Upper lobe of left lung (tissue), 6 donors: ENCODE measurements around the gene CRYGS. TPM values are rescaled to one million over a fixed set of nuclear protein-coding genes. Genes with fewer than 3 reads are reported as not detected.

Experiments used
- ATAC-seq, 2 donors: fragments of 200-7000 bp; cut with Tn5 transposase; one replicate each; pipeline ENCODE4 v1.9.1; 2022; ENCODE audit warnings: mild to moderate bottlenecking in 2 of 2, moderate library complexity in 2 of 2; ENCODE audit not compliant: low FRiP score in 2 of 2
- DNase-seq, 2 donors: peaks; one replicate each; pipeline ENCODE4 v3.0.0-alpha.2; 2019 to 2020
- H3K27ac ChIP-seq, 4 donors: fragments of 200-600 bp; sonication (generic); one replicate each; pipeline ENCODE4 v1.5.1; 2016 to 2019
- H3K27me3 ChIP-seq, 4 donors: fragments of 200-600 bp; sonication (generic); one replicate each; pipeline ENCODE4 v1.5.1; 2017 to 2019
- H3K36me3 ChIP-seq, 4 donors: fragments of 200-600 bp; sonication (generic); one replicate each; pipeline ENCODE4 v1.5.1; 2016 to 2019
- H3K4me1 ChIP-seq, 4 donors: fragments of 200-600 bp; sonication (generic); one replicate each; pipeline ENCODE4 v1.5.1; 2018 to 2019
- H3K4me3 ChIP-seq, 4 donors: fragments of 200-600 bp; sonication (generic); one replicate each; pipeline ENCODE4 v1.5.1; 2017 to 2019; ENCODE audit warnings: mild to moderate bottlenecking in 2 of 4, moderate library complexity in 1 of 4
- H3K9me3 ChIP-seq, 4 donors: fragments of 200-600 bp; sonication (generic); one replicate each; pipeline ENCODE4 v1.5.1; 2018 to 2019
- EP300 ChIP-seq, 4 donors: sonication (generic); formaldehyde crosslinking; IDR thresholded peaks; one replicate each; pipeline ENCODE4 v1.5.1; 2017; ENCODE audit warnings: antibody characterized with exemption in 4 of 4, control low read depth in 2 of 4
- POLR2A ChIP-seq, 4 donors: fragments of 450-650 bp; IDR thresholded peaks; one replicate each; pipeline ENCODE4 v1.5.1; 2016 to 2017; ENCODE audit warnings: antibody characterized with exemption in 4 of 4, mild to moderate bottlenecking in 2 of 4
- POLR2AphosphoS5 ChIP-seq, 2 donors: sonication (generic); formaldehyde crosslinking; IDR thresholded peaks; one replicate each; pipeline ENCODE4 v1.5.1; 2017; ENCODE audit warnings: antibody characterized with exemption in 2 of 2
- WGBS, 2 donors: methylation state at CpG; one replicate each; pipeline ENCODE4 v1.1.5; 2017 to 2018; 5-methylcytosine and 5-hydroxymethylcytosine counted together
- total RNA-seq, 6 donors: library from RNA; depleted of rRNA in 4 of 6; stranded (reverse); fragments of >200 nt in 4 of 6; gene quantifications; one replicate each; pipeline versions ENCODE4 v1.1.0 to v1.2.1, GENCODE V29; 2016 to 2021
- TF ChIP-seq, protein P1 (sequence below), 6 experiments: fragments of 450-650 bp in 4 of 6; fragments of 200-600 bp in 2 of 6; sonication (generic) in 2 of 6; IDR thresholded peaks; one replicate each; pipeline ENCODE4 v1.5.1; 2016 to 2019; ENCODE audit warnings: antibody characterized with exemption in 6 of 6
- donor health status: DM: no; HTN: no; CAD: no; lungs with moderate emphysema.
- donor health status: DM: no; HTN: yes; CAD: no; lungs with severe emphysema.

CRYGS gene
- total RNA-seq, 6 donors from 2014 or later, result 2.7 to 9.4 (median 3.2) TPM

DNA sequence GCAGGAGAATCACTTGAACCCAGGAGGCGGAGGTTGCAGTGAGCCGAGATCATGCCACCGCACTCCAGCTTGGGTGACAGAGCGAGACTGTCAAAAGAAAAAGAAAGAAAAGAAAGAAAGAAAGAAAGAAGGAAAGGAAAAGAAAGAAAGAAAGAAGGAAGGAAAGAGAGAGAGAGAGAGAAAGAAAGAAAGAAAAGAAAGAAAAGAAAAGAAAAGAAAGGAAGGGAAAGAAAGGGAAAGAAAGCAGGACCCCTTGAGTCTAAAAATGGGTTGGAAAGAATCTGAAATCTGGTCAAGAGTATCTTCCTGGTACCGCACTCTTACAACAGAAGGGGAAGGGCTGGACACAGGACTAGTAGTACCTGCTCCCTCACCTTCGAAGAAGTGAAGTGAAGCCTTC, 19.6 kb downstream of the CRYGS start:
- 89 to 92% methylated on average over 6 of the region's 6 CpGs for WGBS, 2 donors
- H3K27me3 ChIP-seq, result no peaks in the 10 kb centered on the region
- H3K27ac ChIP-seq, result no peak overlapping the region
- H3K4me1 ChIP-seq, result no peaks in the 10 kb centered on the region
- no peaks in the 10 kb centered on the region for H3K36me3 ChIP-seq
- H3K4me3 ChIP-seq, result no peak overlapping the region
- DNase-seq, result no peak
- no peak for ATAC-seq
- no peaks in the 10 kb centered on the region for H3K9me3 ChIP-seq
- TF ChIP-seq POLR2AphosphoS5 (IDR thresholded peaks at IDR 0.05) (no peak), EP300 (IDR thresholded peaks at IDR 0.05) (no peak), POLR2A (IDR thresholded peaks at IDR 0.05) (no peak)
- TF ChIP-seq, protein P1, sequence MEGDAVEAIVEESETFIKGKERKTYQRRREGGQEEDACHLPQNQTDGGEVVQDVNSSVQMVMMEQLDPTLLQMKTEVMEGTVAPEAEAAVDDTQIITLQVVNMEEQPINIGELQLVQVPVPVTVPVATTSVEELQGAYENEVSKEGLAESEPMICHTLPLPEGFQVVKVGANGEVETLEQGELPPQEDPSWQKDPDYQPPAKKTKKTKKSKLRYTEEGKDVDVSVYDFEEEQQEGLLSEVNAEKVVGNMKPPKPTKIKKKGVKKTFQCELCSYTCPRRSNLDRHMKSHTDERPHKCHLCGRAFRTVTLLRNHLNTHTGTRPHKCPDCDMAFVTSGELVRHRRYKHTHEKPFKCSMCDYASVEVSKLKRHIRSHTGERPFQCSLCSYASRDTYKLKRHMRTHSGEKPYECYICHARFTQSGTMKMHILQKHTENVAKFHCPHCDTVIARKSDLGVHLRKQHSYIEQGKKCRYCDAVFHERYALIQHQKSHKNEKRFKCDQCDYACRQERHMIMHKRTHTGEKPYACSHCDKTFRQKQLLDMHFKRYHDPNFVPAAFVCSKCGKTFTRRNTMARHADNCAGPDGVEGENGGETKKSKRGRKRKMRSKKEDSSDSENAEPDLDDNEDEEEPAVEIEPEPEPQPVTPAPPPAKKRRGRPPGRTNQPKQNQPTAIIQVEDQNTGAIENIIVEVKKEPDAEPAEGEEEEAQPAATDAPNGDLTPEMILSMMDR (IDR thresholded peaks at IDR 0.05), result no peak

DNA sequence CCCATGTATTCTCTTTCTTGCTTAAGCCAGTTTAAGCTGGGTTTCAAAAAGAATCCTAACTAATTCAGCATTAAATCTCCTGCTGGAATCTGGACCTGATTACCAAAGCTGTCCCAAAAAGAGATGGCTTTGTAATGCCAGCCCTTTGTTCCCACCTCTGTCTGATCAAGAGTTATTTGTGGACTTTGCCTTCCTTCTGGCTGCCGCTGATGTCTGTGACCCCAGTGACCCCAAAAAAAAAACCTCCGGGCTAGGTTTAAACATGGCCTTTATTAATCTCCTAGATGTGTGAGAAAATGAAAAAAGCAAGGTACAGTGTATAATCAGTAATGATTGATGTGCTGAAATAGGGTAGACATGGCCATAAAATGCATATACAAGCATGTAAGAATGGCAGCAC, 20.7 kb downstream of the CRYGS start:
- 30 to 36% methylated on average over 2 of the region's 2 CpGs for WGBS, 2 donors
- TF ChIP-seq EP300 (IDR thresholded peaks at IDR 0.05), result no peak
- no peak for TF ChIP-seq POLR2A (IDR thresholded peaks at IDR 0.05)
- TF ChIP-seq, protein P1 (IDR thresholded peaks at IDR 0.05), result no peak
- no peak for TF ChIP-seq POLR2AphosphoS5 (IDR thresholded peaks at IDR 0.05)
- ATAC-seq, result no peak
- Histone ChIP-seq H3K9me3 (no peaks in the 10 kb centered on the region), H3K4me3 (no peak overlapping the region), H3K27ac (no peak overlapping the region), H3K27me3 (no peaks in the 10 kb centered on the region), H3K4me1 (no peaks in the 10 kb centered on the region), H3K36me3 (no peaks in the 10 kb centered on the region)
- no peak for DNase-seq

DNA sequence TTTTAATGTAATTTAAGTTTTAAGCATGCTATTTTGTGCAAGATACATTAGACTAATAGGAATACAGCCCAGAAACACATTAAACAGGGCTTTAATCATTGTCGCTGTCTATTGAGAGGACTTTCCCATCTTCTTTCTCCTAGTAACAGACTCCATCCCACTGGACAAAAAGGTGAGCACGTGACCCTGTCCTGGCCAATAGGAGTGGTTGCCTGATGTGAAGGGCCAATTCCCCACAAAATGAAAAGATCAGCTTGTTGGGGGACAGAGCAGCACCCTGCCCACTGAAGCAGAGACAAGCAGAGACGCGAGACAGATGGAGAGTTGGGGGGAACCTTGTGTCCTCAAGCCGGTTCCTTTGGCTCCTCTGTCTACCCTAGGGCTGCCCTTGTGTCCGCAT, 21.2 kb downstream of the CRYGS start:
- H3K36me3 ChIP-seq, result no peaks in the 10 kb centered on the region
- H3K9me3 ChIP-seq, result no peaks in the 10 kb centered on the region
- WGBS, 2 donors, result 88 to 95% methylated on average over 6 of the region's 6 CpGs
- no peak overlapping the region for H3K27ac ChIP-seq
- H3K4me3 ChIP-seq, result no peak overlapping the region
- TF ChIP-seq POLR2AphosphoS5 (IDR thresholded peaks at IDR 0.05), result no peak
- TF ChIP-seq, protein P1 (IDR thresholded peaks at IDR 0.05), result no peak
- TF ChIP-seq EP300 (IDR thresholded peaks at IDR 0.05), result no peak
- TF ChIP-seq POLR2A (IDR thresholded peaks at IDR 0.05), result no peak
- H3K27me3 ChIP-seq, result no peaks in the 10 kb centered on the region
- no peak for ATAC-seq
- no peaks in the 10 kb centered on the region for H3K4me1 ChIP-seq
- DNase-seq, result no peak

DNA sequence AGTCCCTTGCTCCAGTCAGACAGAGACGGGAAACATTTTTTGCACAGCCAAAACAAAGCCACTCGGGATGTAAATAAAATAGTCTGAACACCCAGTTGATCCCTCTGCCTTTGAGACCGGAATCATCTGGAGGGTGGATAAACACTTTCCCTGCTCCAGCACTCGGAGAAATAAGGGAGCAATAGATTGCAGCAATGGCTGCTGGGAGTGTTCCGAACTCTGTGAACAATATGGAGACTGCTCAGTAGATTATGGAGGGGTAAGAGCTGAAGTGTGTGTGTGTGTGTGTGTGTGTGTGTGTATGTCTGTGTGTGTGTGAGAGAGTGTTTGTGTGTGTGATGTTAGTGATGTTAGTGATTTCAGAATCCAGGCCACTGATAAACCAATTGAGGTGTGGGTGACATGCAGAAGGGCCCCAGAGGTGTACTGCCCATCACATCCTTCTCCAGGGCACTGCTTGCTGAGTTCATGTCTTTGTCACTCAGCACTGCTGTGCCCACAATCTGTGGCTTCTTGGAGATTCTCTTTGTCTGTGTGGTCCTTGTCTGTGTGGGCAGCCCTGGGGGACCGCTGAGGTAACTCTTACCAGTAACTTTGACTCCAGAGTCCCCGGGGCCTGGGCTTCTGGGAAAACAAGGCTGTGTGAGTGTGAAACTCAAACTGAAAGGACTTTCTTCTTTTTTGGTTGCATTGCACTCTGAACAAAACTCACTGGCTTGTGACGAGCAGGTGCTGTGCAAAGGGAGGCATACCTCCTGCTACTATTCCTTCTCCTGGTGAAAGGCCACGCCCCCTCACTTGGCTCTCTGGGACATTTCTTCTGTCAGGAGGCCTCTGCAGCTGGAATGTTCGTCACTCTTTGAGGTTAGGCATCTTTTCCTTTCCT, 23.0 kb downstream of the CRYGS start:
- WGBS, 2 donors, result 72% methylated on average over 10 of the region's 10 CpGs

More for the DNA sequence above, 23.0 kb downstream of the CRYGS start:
- Histone ChIP-seq H3K27ac (no peak overlapping the region), H3K36me3 (no peaks in the 10 kb centered on the region), H3K4me1 (no peaks in the 10 kb centered on the region), H3K27me3 (no peaks in the 10 kb centered on the region), H3K4me3 (no peak overlapping the region), H3K9me3 (no peaks in the 10 kb centered on the region)
- no peak for DNase-seq
- no peak for ATAC-seq
- TF ChIP-seq POLR2AphosphoS5 (IDR thresholded peaks at IDR 0.05), result no peak
- no peak for TF ChIP-seq POLR2A (IDR thresholded peaks at IDR 0.05)
- TF ChIP-seq EP300 (IDR thresholded peaks at IDR 0.05), result no peak
- TF ChIP-seq, protein P1 (IDR thresholded peaks at IDR 0.05), result no peak
